ENCODE data around the gene HRK. TPM values are rescaled to one million over a fixed set of nuclear protein-coding genes. Genes with fewer than 3 reads are reported as not detected.

Gene HRK
- total RNA-seq, result not detected in 2 replicates

DNA sequence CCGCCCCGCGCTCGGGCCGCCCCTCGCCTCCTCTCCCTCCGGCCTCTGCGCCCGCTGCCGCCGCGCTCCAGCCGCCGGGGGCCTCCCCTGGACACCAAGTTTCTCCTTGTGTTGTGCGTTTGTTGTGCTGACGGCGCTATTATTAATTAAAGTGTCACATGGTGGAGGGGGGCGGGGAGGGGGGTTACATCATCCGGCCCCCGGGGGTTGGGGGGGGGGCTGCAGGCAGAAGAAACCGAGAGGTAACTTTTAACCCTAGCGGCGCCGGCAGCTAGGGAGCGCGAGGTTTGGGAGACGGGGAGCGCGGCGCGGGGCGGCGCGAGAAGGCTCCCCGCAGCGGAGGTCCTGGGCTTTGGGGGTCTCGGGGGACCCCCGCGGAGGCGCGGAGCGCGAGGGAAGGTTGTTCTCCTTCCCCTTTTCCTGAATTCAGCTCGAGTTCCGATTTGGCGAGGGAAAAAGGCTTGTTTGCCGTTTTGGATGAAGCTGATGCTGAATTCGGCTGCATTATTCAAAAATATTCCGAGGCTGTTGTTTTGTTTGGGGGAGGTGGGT lies at the start of gene HRK:
Gene HRK, minus strand, starts transcription at position 117 of the 552 bp plus-strand sequence. CDS start 134 bp downstream, outside the sequence.
- no peak for DNase-seq (ENCODE audit: low read depth in 2 of 2)

DNA sequence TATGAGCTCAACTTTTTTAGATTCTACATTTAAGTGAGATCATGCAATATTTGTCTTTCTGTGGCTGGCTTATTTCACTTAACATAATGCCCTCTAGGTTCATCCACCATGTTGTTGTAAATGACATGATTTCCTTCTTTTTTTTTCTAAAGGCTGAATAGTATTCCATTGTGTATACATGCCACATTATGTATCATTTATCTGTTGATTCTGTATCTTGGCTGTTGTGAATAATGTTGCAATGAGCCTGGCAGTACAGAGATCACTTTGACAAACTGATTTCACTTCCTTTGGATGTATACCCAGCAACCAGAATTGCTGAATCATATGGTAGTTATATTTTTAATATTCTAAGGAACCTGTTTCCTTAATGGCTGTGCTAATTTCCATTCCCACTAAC lies 48.6 kb upstream of the HRK start:
- no peak for DNase-seq (ENCODE audit: low read depth in 2 of 2)

DNA sequence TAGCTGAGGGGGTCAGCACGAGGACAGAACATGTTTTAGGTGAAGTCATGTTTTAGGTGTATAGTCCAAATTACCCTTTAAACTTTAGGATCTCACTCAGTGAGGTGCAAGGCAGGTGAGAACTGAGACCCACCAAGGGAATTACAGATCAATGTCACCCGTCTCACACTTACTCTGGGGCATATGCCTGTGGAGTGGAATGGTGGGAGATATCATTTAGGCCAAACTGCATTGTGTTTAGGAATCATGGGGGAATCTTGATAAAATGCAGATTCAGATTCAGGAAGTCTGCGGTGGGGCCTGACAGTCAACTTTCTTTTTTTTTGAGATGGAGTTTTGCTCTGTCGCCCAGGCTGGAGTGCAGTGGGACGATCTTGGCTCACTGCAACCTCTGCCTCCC lies 47.3 kb upstream of the HRK start:
- no peak for DNase-seq (ENCODE audit: low read depth in 2 of 2)

DNA sequence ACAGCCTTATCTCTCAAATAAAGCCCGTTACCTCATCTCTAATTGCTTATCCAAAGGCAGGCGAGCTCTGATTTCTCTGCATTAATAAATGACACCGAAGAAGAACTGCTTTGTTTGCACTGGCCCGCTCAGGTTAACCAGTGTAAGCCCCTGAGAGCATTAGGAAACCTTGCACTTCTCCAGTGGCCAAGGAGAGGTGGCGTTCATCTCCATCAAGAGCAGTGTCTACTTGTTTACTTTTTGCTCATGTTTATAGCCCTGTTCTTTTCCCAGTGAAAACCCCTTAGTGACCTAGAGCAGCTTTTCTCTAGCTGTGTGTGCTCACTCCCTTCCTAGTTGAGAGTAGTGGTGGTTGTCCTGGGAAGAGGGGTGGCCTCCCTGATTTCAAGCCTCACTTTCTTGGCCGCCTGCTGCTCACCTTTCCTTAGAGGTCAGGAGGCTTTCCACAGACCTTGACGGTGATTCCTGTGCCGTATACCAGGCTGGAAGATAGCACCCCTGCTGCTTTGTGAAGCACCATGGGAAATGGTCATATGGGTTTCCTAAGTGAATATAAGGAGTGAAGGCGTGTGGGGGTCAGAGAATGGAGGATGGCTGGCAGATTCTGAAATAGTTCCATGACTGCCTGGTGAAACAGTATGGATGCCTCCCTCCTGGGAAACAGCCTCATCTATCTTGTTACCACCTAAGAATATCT lies 46.2 kb upstream of the HRK start:
- DNase-seq (ENCODE audit: low read depth in 2 of 2), result no peak

DNA sequence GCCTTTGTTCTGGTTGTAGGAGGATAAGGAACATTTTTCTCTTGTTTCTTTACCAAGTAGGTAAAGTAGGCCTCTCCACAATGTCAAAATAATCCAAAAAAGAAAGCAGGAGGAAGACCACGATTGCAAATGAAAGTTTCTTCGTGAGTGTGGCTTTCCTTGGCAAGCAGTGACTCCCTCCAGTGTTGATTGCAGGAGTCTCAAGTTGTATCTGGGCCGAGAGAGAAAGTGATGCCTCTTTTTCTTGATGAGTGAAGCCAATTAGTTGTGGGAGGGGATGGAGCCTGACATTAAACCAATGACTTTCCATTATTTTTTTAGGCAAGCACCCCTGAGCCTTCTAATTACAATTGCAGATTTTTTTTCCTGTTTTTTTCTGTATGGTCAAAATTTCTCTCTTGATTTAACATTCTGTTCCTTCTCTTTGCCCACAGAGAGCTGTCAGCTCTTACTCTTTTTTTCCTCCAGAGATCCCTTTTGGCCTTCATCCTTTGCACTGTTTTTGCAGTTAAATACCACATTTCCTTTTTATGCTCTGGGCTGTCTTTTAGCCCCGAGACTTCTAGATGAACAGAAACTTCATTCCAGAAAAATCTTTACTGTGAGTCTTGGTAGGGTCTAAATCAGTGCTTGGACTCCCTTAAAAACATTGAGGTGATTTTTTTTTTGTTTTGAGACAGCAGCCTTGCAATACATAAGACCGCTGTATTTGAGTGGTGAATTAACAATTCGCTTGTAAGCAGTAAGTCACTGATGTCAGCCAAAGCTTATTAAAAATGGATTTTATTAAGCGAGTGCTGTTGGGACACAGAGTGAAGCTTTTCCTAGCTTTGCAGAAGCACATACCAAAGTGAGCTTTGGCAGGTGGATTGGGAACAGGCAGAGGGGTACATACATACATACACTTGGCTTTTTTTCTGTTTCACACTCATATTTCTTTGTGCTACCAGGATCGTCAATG lies 45.3 kb upstream of the HRK start:
- DNase-seq (ENCODE audit: low read depth in 2 of 2), result no peak

DNA sequence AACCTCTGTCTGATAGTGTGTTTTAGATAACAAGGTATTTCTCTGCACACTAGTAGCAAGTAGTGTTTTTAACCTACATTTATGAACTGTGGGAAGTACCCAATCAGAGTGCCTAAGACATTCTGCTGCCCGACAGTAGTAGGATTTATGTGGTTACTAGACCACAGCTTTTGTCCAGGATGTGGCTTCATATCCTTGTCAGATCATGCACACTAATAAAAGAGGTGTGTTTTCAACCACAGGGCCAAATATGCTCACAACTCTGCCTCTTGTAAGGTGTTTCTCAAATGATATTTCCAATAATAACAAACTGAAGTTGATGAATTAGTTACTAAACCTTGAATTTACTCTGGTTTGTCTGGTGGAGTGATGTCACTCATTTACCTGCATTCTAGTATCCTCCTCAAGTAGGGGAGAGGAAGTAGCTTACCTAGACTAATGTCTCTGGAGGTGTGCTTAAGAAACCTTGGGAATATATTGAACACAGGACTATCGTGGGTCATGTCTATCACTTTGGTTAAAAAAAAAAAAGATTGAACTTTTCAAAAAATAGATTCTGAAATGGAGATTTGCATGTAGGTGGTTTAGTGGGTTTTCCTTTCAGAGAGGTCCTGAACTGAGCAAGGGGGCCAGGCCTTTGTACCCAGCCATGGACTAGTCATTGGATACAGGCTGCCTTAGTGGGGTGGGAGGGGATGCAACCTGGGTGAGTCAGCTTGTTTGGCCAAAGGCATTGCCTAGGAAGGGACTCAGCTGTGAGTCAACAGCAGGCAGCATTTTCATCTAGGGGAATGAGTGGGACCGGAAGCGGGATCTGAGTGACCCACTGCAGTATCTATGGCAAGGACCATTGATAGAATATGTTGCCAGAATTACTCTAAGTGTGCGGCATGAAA lies 43.6 kb upstream of the HRK start:
- DNase-seq (ENCODE audit: low read depth in 2 of 2), result peak; percentile 18 to 72

DNA sequence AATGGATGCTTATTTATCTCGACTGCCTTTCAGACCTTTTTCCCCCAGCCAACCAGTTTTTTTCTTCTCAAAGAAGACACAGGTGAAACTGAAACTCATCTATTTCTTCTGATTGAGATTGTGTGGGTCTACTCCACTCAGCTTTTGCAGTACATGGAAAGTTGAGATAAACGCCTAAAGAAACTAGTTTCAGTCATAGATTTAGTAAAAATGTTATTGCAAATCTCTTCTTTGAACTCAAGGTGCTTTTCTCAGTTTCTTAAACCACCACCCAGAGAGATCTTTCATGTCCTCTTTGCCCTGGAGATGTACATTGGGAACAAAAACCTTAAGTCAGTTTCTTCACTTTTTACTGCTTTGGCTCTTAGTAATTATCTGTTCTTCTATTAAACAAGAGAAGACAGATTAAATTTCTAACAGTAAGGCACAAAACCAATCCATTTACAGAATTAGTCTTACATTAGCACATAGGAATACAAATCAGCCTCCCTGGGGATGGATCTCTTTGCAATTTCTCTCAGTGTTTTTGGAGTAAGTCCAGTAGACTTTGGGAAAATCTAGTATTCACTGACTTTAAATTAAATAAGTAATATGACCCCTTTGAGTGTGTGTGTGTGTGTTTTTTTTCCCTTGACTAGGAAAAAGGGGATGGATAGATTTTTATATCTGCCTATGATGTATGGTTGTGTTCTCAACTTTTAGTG lies 41.1 kb upstream of the HRK start:
- DNase-seq (ENCODE audit: low read depth in 2 of 2), result no peak

DNA sequence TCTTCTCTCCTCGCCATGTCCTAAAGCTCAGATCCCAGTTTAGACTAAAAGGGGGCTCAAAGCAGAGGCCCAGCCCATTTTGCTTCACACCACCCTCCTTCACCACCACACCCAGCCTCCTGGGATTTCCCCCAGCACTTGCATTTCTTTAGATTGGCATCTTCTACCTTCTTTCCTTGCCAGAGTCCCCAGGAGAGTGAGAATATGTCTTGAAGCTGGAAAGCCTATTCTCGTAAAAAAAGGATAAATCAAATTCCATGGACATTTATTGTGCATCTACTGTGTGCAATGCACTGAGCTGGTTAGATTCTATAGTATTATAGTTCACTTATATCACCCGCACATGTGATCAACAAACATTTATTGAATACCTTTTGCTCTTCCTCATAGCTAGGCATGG lies 39.7 kb upstream of the HRK start:
- no peak for DNase-seq (ENCODE audit: low read depth in 2 of 2)

DNA sequence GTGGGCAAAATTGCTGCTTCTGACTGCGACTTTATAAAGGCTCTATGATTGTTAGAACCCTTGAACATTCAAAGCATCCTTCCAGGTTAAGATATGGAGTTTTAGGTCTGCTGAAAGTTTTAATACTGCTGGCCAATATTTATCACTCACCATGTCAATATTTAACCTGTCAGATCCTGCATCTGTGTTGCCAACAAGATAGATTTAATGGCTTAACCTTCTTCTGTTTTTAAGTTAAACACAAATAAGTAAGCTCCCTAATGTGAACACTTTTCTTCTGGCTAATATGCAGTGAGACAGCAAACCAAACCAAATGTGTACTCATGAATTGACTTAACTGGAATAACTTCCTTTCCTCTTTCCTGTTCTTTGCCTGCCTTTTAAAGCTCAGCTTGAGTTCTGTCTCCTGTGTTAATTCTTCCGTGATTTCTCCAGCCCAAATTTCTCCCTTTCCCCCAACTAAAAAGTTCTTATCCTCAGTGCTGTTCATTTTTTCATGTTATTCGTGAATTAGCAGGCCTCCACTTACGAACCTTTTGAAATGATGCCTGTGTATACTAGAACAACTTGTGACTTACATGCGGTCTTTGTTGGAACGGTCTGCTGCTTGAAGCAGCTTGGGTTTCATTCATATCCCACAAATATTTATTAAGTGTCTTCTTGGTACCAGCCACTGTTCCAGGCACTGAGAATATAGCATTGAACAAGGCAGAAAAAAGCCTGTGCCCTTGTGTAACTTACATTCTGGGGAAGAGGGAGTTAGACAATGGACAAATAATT lies 38.7 kb upstream of the HRK start:
- DNase-seq (ENCODE audit: low read depth in 2 of 2), result peak in 1 of 2 donors; percentile 14

DNA sequence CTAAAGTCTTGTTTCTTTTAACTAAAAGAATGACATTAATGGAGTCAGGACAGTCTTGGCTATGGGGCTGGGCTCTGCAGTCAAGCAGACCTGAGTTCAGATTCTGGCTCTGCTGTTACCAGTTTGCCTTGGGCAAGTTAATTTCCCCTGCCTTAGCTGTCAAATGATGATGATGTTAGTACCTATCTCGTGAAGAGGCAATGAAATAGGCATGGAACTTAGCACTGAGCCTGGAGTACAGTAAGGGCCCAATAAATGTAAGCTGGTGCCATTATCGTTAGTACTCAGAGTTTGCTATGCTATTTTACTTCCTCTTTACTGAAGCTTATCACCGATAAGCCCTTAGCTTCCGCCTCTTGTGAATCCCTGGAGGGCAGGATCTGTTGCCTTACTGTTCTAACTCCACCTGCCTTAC lies 38.0 kb upstream of the HRK start:
- DNase-seq (ENCODE audit: low read depth in 2 of 2), result no peak

DNA sequence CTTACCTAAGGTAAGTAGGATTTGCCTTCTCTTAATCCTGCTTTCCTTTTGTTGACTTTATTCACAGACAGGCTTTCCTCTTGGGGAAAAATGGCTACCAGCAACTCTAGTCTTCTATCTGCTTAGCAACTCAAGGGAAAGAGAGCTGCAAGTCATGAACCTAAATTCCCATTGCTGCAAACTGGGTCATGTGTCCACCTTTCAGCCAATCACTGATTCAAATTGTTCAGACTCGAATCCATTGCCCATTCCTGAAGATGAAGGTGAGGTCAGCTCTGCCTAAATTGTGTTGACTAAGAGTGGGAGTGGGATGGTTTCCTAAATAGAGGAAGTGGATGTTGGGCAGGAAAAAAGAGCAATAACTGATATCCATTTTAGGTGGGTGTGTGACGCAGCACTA lies 37.2 kb upstream of the HRK start:
- DNase-seq (ENCODE audit: low read depth in 2 of 2), result no peak

DNA sequence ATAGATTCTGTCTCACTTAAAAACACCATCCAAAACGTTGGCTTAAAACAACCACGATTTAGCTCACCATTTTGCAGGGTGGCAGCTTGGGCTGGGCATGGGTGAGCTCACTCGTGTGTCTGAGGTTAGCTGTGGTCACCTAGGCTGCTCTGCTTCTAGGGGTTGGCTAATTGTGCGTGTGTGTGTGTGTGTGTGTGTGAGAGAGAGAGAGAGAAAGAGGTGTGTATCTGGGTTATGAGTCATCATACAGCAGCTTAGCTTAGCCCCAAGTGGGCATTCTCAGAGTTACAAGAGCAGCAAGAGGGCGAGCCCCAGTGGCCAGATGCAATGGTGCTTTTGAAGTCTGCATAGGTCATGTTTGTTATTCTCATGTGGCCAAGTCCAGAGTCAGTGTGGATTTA lies 35.5 kb upstream of the HRK start:
- peak in 1 of 2 donors; percentile 41 for DNase-seq (ENCODE audit: low read depth in 2 of 2)

DNA sequence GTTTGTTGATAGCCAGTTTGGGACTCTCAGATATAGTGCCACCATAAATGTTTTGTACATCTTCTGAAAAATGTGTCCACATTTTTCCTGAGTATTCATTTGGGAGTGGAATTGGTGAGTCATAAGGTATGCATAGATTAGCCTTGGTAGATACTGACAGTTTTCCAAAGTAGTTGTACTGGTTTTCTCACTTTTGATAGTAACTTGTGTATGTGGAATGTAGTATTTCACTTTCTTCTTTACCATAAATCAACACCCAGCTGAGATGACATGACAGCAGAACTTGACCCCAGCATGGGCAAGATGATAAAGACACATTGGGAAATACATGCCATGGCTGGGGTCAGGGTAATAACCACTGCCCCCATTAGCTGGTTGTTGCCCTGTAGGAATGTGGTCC lies 34.9 kb upstream of the HRK start:
- no peak for DNase-seq (ENCODE audit: low read depth in 2 of 2)

DNA sequence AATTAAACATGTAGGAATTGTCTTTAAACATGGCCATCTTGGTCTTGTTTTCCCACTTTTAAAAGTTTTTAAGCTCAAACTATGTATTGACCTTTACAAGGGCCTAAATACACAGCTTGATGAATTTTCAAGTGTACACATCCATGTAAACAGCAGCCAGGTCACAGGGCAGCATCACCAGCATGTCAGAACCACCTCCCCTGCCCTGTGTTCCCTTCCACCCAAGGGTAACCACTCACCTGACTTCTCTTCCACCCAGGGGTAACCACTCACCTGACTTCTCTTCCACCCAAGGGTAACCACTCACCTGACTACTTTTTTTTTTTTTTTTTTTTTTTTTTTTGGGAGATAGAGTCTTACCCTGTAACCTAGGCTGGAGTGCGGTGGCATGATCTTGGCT lies 34.1 kb upstream of the HRK start:
- no peak for DNase-seq (ENCODE audit: low read depth in 2 of 2)

DNA sequence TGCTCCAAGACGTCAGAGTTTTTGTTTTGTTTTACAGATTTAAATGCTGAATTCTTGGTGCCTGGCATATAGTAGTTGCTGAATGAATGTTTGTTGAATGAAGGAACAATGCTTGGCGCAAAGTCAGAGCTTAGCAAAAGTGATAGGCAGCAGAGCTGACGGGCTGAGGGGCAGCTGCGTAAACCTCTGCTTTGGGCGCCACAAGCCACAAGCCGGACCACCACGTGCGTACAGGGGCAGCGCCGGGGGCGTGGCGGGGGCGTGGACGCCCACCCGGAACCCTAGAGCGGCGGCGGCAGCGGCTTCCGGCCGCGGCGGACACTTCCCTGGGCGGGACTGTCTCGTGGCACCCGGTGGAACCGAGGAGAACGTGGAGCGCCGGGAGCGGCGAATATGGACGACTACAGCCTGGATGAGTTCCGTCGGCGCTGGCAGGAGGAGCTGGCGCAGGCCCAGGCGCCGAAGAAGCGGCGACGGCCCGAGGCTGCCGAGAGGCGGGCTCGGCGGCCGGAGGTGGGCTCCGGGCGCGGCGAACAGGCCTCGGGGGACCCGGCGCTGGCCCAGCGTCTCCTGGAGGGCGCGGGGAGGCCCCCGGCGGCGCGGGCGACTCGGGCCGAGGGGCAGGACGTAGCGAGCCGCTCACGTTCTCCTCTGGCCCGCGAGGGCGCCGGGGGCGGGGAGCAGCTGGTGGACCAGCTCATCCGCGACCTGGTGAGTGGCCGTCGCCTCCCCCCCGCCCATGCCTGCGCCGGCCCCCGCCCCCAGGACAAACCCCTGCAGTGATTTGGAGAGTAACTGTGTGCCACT lies 29.6 kb upstream of the HRK start, which contains the start of gene FBXW8:
Gene FBXW8, plus strand, starts transcription at position 306 of the 807 bp plus-strand sequence. Its CDS starts 88 bp downstream, at position 394.
- peak; percentile 51 to 84 for DNase-seq (ENCODE audit: low read depth in 2 of 2)

DNA sequence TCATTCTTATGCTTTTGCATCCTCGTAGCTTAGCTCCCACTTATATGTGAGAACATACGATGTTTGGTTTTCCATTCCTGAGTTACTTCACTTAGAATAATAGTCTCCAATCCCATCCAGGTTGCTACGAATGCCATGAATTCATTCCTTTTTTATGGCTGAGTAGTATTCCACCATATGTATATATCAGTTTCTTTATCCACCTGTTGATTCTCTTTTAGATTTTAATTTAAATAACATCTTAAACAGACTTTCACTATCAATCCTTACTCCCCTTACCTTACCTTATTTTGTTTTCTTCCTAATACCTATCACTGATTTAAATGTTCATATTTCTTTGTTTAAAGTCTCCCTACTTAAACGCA lies 29.0 kb upstream of the HRK start:
- DNase-seq (ENCODE audit: low read depth in 2 of 2), result no peak

DNA sequence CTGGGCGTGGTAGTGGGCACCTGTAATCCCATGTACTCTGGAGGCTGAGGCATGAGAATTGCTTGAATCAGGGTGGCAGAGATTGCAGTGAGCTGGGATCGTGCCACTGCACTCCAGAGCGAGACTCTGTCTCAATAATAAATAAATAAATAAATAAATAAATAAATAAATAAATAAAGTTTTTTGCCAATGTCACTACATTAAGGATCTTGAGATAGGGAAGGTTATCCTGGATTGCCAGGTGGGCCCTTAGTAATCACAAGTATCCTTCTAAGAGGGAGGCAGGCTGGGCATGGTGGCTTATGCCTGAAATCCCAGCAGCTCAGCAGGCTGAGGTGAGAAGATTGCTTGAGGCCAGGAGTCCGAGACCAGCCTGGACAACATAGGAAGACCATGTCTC lies 25.0 kb upstream of the HRK start:
- DNase-seq (ENCODE audit: low read depth in 2 of 2), result no peak

DNA sequence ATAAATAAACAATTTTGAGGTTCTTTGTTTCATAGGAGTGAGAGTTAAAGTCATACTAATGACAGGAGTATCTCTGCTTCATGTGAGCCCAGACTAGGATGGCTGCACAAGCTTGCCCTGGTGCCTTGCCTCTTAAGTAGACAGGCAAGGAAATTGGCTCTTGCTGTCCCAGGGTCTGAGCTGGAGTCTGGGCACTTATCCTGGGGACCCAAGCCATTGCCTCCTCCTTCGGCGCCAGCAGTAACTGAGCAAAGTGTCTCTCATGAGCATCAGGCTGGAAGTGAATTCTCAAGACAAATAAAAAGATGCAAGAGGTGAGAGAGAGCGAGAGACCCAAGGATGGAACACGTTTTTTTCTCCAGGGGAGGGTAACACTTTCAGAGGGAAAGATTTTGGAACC lies 22.6 kb upstream of the HRK start:
- no peak for DNase-seq (ENCODE audit: low read depth in 2 of 2)

DNA sequence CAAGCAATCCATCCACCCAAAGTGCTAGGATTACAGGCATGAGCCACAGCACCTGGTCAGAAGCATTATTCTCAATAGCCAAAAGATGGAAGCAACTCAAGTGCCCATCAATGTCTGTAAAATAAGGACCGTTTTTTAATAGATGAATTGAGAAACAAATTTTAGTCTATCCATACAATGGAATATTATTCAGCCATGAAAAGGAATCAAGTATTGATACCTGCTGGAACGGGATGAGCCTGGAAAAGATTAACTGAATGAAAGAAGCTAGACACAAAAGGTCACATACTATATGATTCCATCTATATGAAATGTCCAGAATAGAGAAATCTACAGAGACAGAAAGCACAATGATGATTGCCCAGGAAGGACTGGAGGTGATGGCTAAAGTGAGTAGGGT lies 20.4 kb upstream of the HRK start:
- no peak for DNase-seq (ENCODE audit: low read depth in 2 of 2)
